Neural cell (in vitro differentiated cells): ENCODE results near the gene KDM4C.

Source experiments
- CTCF ChIP-seq: fragments of 450-650 bp; IDR thresholded peaks from 2 replicates; pipeline ENCODE4 v1.5.1; 2014; ENCODE audit warnings: antibody characterized with exemption, mild to moderate bottlenecking, moderate library complexity; ENCODE audit not compliant: poor library complexity, severe bottlenecking
- EP300 ChIP-seq: fragments of 450-650 bp; conservative IDR thresholded peaks from 2 replicates; pipeline ENCODE4 v1.6.1; 2014; ENCODE audit warnings: antibody characterized with exemption, mild to moderate bottlenecking, moderate library complexity; ENCODE audit not compliant: poor library complexity, severe bottlenecking
- EZH2 ChIP-seq: fragments of 200-600, 300-800 bp; shearing (Covaris generic), sonication (generic); IDR thresholded peaks from 2 replicates; pipeline ENCODE4 v1.6.1; 2014; ENCODE audit warnings: antibody characterized with exemption, low read length, borderline replicate concordance, mild to moderate bottlenecking; ENCODE audit not compliant: insufficient read depth, poor library complexity, severe bottlenecking
- MXI1 ChIP-seq: fragments of 450-650 bp; conservative IDR thresholded peaks from 2 replicates; pipeline ENCODE4 v1.6.1; 2014; ENCODE audit warnings: antibody characterized with exemption, mild to moderate bottlenecking; ENCODE audit not compliant: poor library complexity, severe bottlenecking
- TAF1 ChIP-seq: IDR thresholded peaks from 2 replicates; pipeline ENCODE4 v1.6.1; 2012; ENCODE audit warnings: low read depth

GRCh38 chr9:6838158-6838557 is 80.4 kb downstream of the KDM4C start:
- TF ChIP-seq EP300 (no peak), CTCF (no peak), MXI1 (no peak), TAF1 (no peak), EZH2 (no peak)
